Sigmoid colon (tissue), 7 donors: ENCODE data around the gene FAM120B. TPM values are rescaled to one million over a fixed set of nuclear protein-coding genes. Genes with fewer than 3 reads are reported as not detected.

ENCODE experiments used
- DNase-seq: peaks from one replicate; pipeline ENCODE4 v3.0.0-alpha.2; 2019
- H3K27ac ChIP-seq, 4 donors: fragments of 200-600 bp; sonication (generic); one replicate each; pipeline ENCODE4 v1.5.1; 2016 to 2019; ENCODE audit warnings: mild to moderate bottlenecking in 1 of 4
- H3K27me3 ChIP-seq, 3 donors: fragments of 200-600 bp; sonication (generic); one replicate each; pipeline ENCODE4 v1.5.1; 2019; ENCODE audit warnings: mild to moderate bottlenecking in 1 of 3
- H3K36me3 ChIP-seq, 4 donors: fragments of 200-600 bp; sonication (generic); one replicate each; pipeline ENCODE4 v1.5.1; 2016 to 2019
- H3K4me1 ChIP-seq, 4 donors: fragments of 200-600 bp; sonication (generic); one replicate each; pipeline ENCODE4 v1.5.1; 2017 to 2019
- H3K4me3 ChIP-seq, 4 donors: fragments of 200-600 bp; sonication (generic); one replicate each; pipeline ENCODE4 v1.5.1; 2017 to 2019; ENCODE audit warnings: mild to moderate bottlenecking in 2 of 4, moderate library complexity in 1 of 4
- H3K9me3 ChIP-seq, 4 donors: fragments of 200-600 bp in 3 of 4; sonication (generic) in 3 of 4; one replicate each; pipeline versions ENCODE4 v1.5.1 to v1.6.1; 2013 to 2019
- CTCF ChIP-seq, 4 experiments: fragments of 450-650 bp in 3 of 4; fragments of 200-600 bp in 1 of 4; IDR thresholded peaks; one replicate each; pipeline ENCODE4 v1.5.1; 2016 to 2019; ENCODE audit warnings: antibody characterized with exemption in 4 of 4, mild to moderate bottlenecking in 3 of 4, moderate library complexity in 2 of 4
- EP300 ChIP-seq, 4 donors: sonication (generic); formaldehyde crosslinking; IDR thresholded peaks; one replicate each; pipeline ENCODE4 v1.6.1; 2017; ENCODE audit warnings: antibody characterized with exemption in 4 of 4
- POLR2A ChIP-seq, 2 donors: fragments of 450-650 bp; IDR thresholded peaks; one replicate each; pipeline ENCODE4 v1.6.1; 2016; ENCODE audit warnings: antibody characterized with exemption in 2 of 2, mild to moderate bottlenecking in 2 of 2, moderate library complexity in 2 of 2
- POLR2AphosphoS5 ChIP-seq, 4 donors: sonication (generic); formaldehyde crosslinking; IDR thresholded peaks; one replicate each; pipeline ENCODE4 v1.6.1; 2017; ENCODE audit warnings: antibody characterized with exemption in 4 of 4
- WGBS, 2 donors: extraction: QIAGEN DNeasy Blood & Tissue Kit; methylation state at CpG; one replicate each; pipeline ENCODE4 v1.1.7; 2013; 5-methylcytosine and 5-hydroxymethylcytosine counted together
- intact Hi-C: fragments of 100-400 bp; cut with DNase I; formaldehyde crosslinking; loops from one replicate; pipeline ENCODE4 v1.15.1; 2023
- polyA plus RNA-seq, 3 donors: library from polyadenylated mRNA; stranded (reverse); fragments of 200-250 nt; gene quantifications; one replicate each; pipeline ENCODE4 v1.2.3, GENCODE V29; 2013
- total RNA-seq, 4 donors: library from RNA; depleted of rRNA; stranded (reverse); fragments of >200 nt; gene quantifications; one replicate each; pipeline ENCODE4 v1.1.0, GENCODE V29; 2016
- donor health status: healthy with polysubstance abuse.
- donor health status: Bipolar disorder and iron deficiency.
- donor health status: healthy.

The FAM120B gene
- total and polyA plus RNA-seq, 7 donors, result 5.5 to 55.0 (median 29.6) TPM

- no peaks in the 10 kb centered on the region for H3K4me1 ChIP-seq
Measured at GRCh38 chr6:170260686-170261085, 45.9 kb upstream of the FAM120B start.

GRCh38 chr6:170261643-170262488 is 44.7 kb upstream of the FAM120B start:
- intact Hi-C loops, result no loop called here
- no peak for TF ChIP-seq CTCF (IDR thresholded peaks at IDR 0.05)
- no peak for TF ChIP-seq POLR2AphosphoS5 (IDR thresholded peaks at IDR 0.05)
- TF ChIP-seq EP300 (IDR thresholded peaks at IDR 0.05), result no peak
- no peak for TF ChIP-seq POLR2A (IDR thresholded peaks at IDR 0.05)
- Histone ChIP-seq H3K4me3 (no peak overlapping the region), H3K4me1 (no peaks in the 10 kb centered on the region), H3K27ac (no peak overlapping the region), H3K36me3 (no peaks in the 10 kb centered on the region), H3K27me3 (peaks cover 0 to 8% (median 3%) of the 10 kb centered on the region in 3 donors), H3K9me3 (no peaks in the 10 kb centered on the region)
- DNase-seq, result peak; percentile 52
- WGBS, 2 donors, result 88 to 89% methylated on average over 32 of the region's 32 CpGs

More at GRCh38 chr6:170260686-170261085, 45.9 kb upstream of the FAM120B start:
- H3K4me3 ChIP-seq, result no peak overlapping the region
- H3K36me3 ChIP-seq, result no peaks in the 10 kb centered on the region
- 37 to 81% methylated on average over 7 of the region's 7 CpGs for WGBS, 2 donors
- no peak overlapping the region for H3K27ac ChIP-seq
- H3K9me3 ChIP-seq, result no peaks in the 10 kb centered on the region
- intact Hi-C loops, result no loop called here
- TF ChIP-seq POLR2A (IDR thresholded peaks at IDR 0.05) (no peak), EP300 (IDR thresholded peaks at IDR 0.05) (no peak), POLR2AphosphoS5 (IDR thresholded peaks at IDR 0.05) (no peak), CTCF (IDR thresholded peaks at IDR 0.05) (no peak)
- DNase-seq, result peak; percentile 17
- peaks cover 0 to 8% (median 3%) of the 10 kb centered on the region in 3 donors for H3K27me3 ChIP-seq

- Histone ChIP-seq H3K4me1 (no peaks in the 10 kb centered on the region), H3K9me3 (no peaks in the 10 kb centered on the region), H3K27ac (no peak overlapping the region), H3K36me3 (no peaks in the 10 kb centered on the region), H3K27me3 (peaks cover 0 to 8% (median 3%) of the 10 kb centered on the region in 3 donors), H3K4me3 (no peak overlapping the region)
- 67 to 83% methylated on average over 22 of the region's 22 CpGs for WGBS, 2 donors
- TF ChIP-seq EP300 (IDR thresholded peaks at IDR 0.05), result no peak
- no peak for TF ChIP-seq POLR2AphosphoS5 (IDR thresholded peaks at IDR 0.05)
- no peak for TF ChIP-seq POLR2A (IDR thresholded peaks at IDR 0.05)
- TF ChIP-seq CTCF (IDR thresholded peaks at IDR 0.05), result no peak
- DNase-seq, result peak; percentile 20
- intact Hi-C loops, result no loop called here
Measured at GRCh38 chr6:170262489-170263088, 44.0 kb upstream of the FAM120B start.

- Histone ChIP-seq H3K4me3 (no peak overlapping the region), H3K4me1 (no peaks in the 10 kb centered on the region), H3K9me3 (no peaks in the 10 kb centered on the region), H3K27me3 (peaks cover 0 to 8% (median 3%) of the 10 kb centered on the region in 3 donors), H3K27ac (no peak overlapping the region), H3K36me3 (no peaks in the 10 kb centered on the region)
- WGBS, 2 donors, result 92 to 93% methylated on average over 8 of the region's 8 CpGs
- DNase-seq, result peak; percentile 47
- no peak for TF ChIP-seq EP300 (IDR thresholded peaks at IDR 0.05)
- TF ChIP-seq CTCF (IDR thresholded peaks at IDR 0.05), result no peak
- no peak for TF ChIP-seq POLR2AphosphoS5 (IDR thresholded peaks at IDR 0.05)
- TF ChIP-seq POLR2A (IDR thresholded peaks at IDR 0.05), result no peak
- intact Hi-C loops, result no loop called here
Measured at GRCh38 chr6:170263410-170263809, 43.1 kb upstream of the FAM120B start.
